Pancreas (tissue), 10 donors: ENCODE data around the gene DHDH. TPM values are rescaled to one million over a fixed set of nuclear protein-coding genes. Genes with fewer than 3 reads are reported as not detected.

Experiments used
- ATAC-seq, 4 donors: fragments of 200-7000 bp; cut with Tn5 transposase; one replicate each; pipeline versions ENCODE4 v1.8.0 to v1.9.1; 2020; ENCODE audit warnings: mild to moderate bottlenecking in 4 of 4, moderate library complexity in 4 of 4
- DNase-seq, 6 donors: peaks; one replicate each; pipeline ENCODE4 v3.0.0-alpha.2; 2020
- FAIRE-seq: peaks from 2 replicates; lab custom pipeline; 2012; peaks lifted over from hg19 to GRCh38; lab: Jason Lieb, UNC
- H3K27ac ChIP-seq, 4 donors: fragments of 200-600 bp; sonication (generic); 1 replicate in 3 of 4; 2 replicates in 1 of 4; pipeline versions ENCODE4 v1.5.0 to v1.8.0; 2020
- H3K27me3 ChIP-seq, 4 donors: fragments of 200-600 bp; one replicate each; pipeline ENCODE4 v1.8.0; 2021
- H3K36me3 ChIP-seq, 3 donors: fragments of 200-600 bp; sonication (generic) in 1 of 3; one replicate each; pipeline versions ENCODE4 v1.5.0 to v1.8.0; 2020 to 2021
- H3K4me1 ChIP-seq, 3 donors: fragments of 200-600 bp; one replicate each; pipeline ENCODE4 v1.8.0; 2021
- H3K4me3 ChIP-seq, 4 donors: fragments of 200-600 bp; sonication (generic) in 2 of 4; one replicate each; pipeline versions ENCODE4 v1.5.0 to v1.8.0; 2020 to 2021
- H3K9me3 ChIP-seq, 4 donors: fragments of 200-600 bp; one replicate each; pipeline ENCODE4 v1.8.0; 2021
- WGBS, 2 donors: extraction: QIAGEN DNeasy Blood & Tissue Kit; methylation state at CpG; one replicate each; pipeline ENCODE4 v1.1.7; 2013; 5-methylcytosine and 5-hydroxymethylcytosine counted together
- intact Hi-C, 3 donors: fragments of 100-400 bp; cut with DNase I; formaldehyde crosslinking; loops; one replicate each; pipeline versions ENCODE4 v1.11.1 to v1.14.2; 2022
- polyA plus RNA-seq, 2 donors: library from polyadenylated mRNA; stranded (reverse); fragments of 200-250 nt; gene quantifications; one replicate each; pipeline ENCODE4 v1.2.3, GENCODE V29; 2013
- total RNA-seq, 6 donors: library from RNA; stranded (reverse); fragmentation: NEBNext Ultra II Directional in 4 of 6; extraction: Animal tissue kit (Norgen Biotek cat#: 25700) in 4 of 6; gene quantifications; one replicate each; pipeline versions ENCODE4 v1.2.1 to v1.2.4, GENCODE V29; 2021 to 2023
- TF ChIP-seq, protein P1 (sequence below), 4 donors: fragments of 200-600 bp; sonication (generic) in 3 of 4; IDR thresholded peaks; one replicate each; pipeline versions ENCODE4 v1.5.0 to v1.8.0; 2021; ENCODE audit warnings: antibody characterized with exemption in 4 of 4
- donor health status: healthy with polysubstance abuse.
- donor health status: DM: no; HTN: no; CAD: no; lungs with moderate emphysema.
- donor health status: DM: no; HTN: no; CAD: no.
- donor health status: control.
- donor health status: control.
- donor health status: Bipolar disorder and iron deficiency.
- donor health status: DM: yes; HTN: yes; CAD: no.
- donor health status: DM: no; HTN: no; CAD: no.
- donor health status: DM: no; HTN: no; CAD: no.
- donor health status: DM: yes; HTN: yes; CAD: no.

DHDH gene
- total and polyA plus RNA-seq, 8 donors: 0.28 to 1.0 (median 0.30) TPM; not detected in 5

DNA sequence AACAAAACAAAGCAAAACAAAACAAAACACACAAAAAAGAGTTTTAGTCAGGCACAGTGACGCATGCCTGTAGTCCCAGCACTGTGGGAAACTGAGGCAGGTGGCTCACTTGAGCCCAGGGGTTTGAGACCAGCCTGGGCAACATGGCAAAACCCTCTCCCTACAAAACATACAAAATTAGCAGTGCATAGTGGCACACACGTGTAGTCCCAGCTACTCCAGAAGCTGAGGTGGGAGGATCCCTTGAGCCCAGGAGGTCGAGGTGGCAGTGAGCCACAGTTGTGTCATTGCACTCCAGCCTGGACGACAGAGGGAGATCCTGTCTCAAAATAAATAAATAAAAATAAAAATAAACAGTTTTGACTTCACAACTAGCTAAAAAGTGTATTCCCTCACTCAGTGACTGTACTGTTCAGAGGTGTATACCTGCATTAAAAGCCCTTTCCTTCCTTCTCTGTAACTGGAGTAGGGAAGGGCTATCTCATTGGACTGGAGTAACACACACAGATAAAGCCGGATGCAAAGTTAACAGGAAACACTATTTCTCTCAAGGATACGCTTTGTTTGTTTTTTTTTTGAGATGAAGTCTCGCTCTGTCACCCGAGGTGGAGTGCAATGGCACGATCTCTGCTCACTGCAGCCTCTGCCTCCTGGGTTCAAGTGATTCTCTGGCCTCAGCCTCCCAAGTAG lies 17.5 kb downstream of the DHDH start:
- no peaks in the 10 kb centered on the region for H3K36me3 ChIP-seq
- no peak overlapping the region for H3K4me3 ChIP-seq
- intact Hi-C loops: no loop called here
- DNase-seq: no peak
- no peak for FAIRE-seq
- no peaks in the 10 kb centered on the region for H3K9me3 ChIP-seq
- TF ChIP-seq, protein P1, sequence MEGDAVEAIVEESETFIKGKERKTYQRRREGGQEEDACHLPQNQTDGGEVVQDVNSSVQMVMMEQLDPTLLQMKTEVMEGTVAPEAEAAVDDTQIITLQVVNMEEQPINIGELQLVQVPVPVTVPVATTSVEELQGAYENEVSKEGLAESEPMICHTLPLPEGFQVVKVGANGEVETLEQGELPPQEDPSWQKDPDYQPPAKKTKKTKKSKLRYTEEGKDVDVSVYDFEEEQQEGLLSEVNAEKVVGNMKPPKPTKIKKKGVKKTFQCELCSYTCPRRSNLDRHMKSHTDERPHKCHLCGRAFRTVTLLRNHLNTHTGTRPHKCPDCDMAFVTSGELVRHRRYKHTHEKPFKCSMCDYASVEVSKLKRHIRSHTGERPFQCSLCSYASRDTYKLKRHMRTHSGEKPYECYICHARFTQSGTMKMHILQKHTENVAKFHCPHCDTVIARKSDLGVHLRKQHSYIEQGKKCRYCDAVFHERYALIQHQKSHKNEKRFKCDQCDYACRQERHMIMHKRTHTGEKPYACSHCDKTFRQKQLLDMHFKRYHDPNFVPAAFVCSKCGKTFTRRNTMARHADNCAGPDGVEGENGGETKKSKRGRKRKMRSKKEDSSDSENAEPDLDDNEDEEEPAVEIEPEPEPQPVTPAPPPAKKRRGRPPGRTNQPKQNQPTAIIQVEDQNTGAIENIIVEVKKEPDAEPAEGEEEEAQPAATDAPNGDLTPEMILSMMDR (IDR thresholded peaks at IDR 0.05): no peak
- no peak overlapping the region for H3K27ac ChIP-seq
- no peaks in the 10 kb centered on the region for H3K27me3 ChIP-seq
- peaks cover 0 to 6% (median 4%) of the 10 kb centered on the region in 3 donors for H3K4me1 ChIP-seq
- WGBS, 2 donors: 48 to 50% methylated on average over 9 of the region's 9 CpGs
- no peak for ATAC-seq

DNA sequence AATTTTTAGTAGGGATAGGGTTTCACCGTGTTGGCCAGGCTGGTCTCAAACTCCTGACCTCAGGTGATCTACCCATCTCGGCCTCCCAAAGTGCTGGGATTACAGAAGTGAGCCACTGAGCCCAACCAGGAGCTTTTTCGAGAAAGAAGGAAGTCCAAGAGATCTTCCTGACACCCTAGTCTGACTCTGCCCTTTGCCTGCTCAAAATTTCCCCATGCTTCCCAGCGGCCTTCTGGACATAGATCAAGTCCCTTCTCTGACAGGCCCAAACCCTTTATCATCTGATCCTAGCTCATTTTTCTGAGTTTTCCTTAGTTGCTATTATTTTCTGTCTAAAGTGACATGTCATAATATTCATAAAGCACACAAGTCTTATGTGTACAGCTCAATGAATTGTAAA lies 19.6 kb downstream of the DHDH start:
- Histone ChIP-seq H3K27ac (no peak overlapping the region), H3K27me3 (no peaks in the 10 kb centered on the region), H3K36me3 (no peaks in the 10 kb centered on the region), H3K4me1 (peaks cover 0 to 6% (median 4%) of the 10 kb centered on the region in 3 donors), H3K9me3 (no peaks in the 10 kb centered on the region), H3K4me3 (no peak overlapping the region)
- TF ChIP-seq, protein P1 (IDR thresholded peaks at IDR 0.05): no peak
- FAIRE-seq (no peak), DNase-seq (no peak), ATAC-seq (no peak)
- 80 to 89% methylated on average over 4 of the region's 4 CpGs for WGBS, 2 donors
- intact Hi-C loops: no loop called here

DNA sequence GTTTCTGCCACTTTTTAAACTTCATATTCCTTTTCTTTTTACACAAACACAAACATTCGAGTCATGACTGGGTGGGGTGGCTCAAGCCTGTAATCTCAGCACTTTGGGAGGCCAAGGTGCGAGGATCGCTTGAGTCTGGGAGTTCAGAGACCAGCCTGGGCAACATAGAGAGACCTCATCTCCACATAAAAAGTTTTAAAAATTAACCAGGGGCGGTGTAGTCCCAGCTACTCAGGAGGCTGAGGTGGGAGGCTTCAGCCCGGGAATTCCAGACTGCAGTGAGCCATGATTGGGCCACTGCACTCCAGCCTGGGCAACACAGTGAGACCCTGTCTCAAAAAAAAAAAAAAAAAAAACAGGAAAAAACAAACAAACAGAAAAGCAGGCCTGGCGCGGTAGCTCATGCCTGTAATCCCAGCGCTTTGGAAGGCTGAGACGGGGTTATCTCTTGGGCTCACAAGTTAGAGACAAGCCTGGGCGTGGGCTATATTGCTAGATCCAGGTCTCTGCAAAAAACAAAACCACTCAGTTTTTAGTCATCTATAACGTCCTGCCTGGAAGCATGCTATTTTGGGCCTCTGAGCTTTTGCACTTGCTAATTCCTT lies 20.6 kb downstream of the DHDH start:
- FAIRE-seq: no peak
- H3K36me3 ChIP-seq: no peaks in the 10 kb centered on the region
- DNase-seq: peak in 1 of 6 donors; percentile 27
- intact Hi-C loops: no loop called here
- peak in 2 of 4 donors; percentile 17 to 29 for ATAC-seq
- peak overlapping the region in 2 of 4 donors; percentile 19 to 63 for H3K27ac ChIP-seq
- peaks cover 0 to 6% (median 4%) of the 10 kb centered on the region in 3 donors for H3K4me1 ChIP-seq
- TF ChIP-seq, protein P1 (IDR thresholded peaks at IDR 0.05): no peak
- peak overlapping the region; percentile 72 to 92 (median 82) for H3K4me3 ChIP-seq
- no peaks in the 10 kb centered on the region for H3K27me3 ChIP-seq
- H3K9me3 ChIP-seq: no peaks in the 10 kb centered on the region
- WGBS, 2 donors: 50 to 52% methylated on average over 11 of the region's 11 CpGs

DNA sequence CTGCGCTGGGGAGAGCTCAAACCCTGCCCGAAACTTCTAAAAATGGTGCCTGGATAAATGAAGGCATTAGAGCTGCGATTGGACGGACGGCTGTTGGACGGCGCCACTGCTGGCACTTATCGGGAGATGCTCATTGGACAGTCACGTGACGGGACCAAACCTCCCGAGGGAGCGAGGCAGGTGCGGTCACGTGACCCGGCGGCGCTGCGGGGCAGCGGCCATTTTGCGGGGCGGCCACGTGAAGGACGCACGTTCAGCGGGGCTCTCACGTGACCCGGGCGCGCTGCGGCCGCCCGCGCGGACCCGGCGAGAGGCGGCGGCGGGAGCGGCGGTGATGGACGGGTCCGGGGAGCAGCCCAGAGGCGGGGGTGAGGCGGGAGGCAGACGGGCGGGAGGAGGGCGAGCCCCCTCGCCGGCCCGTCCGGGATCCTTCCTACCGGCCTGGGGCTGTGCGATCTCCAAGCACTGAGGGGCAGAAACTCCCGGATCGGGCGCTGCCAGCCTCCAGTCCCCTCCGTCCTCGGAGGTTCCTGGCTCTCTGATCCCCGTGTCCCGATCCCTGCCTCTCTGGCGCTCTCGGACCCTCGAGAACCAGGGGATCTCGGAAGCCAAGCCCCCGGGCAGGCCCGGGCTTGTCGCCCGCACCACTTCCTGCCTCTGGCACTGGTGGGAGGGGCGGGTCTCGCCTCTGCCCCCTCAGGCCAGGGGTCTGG lies 21.3 kb downstream of the DHDH start, which contains the start of gene BAX:
Gene BAX, plus strand, starts transcription at position 281 of the 713 bp plus-strand sequence. Its CDS starts 54 bp downstream, at position 335.
- Histone ChIP-seq H3K27me3 (no peaks in the 10 kb centered on the region), H3K9me3 (no peaks in the 10 kb centered on the region), H3K36me3 (no peaks in the 10 kb centered on the region), H3K27ac (peak within 1 kb of the TSS in 2 of 4 donors; percentile 19 to 63), H3K4me1 (peaks cover 0 to 6% (median 4%) of the 10 kb centered on the region in 3 donors), H3K4me3 (peak within 1 kb of the TSS; percentile 72 to 92 (median 82))
- DNase-seq (peak; percentile 96 to 99 (median 98)), FAIRE-seq (no peak), ATAC-seq (peak; percentile 93 to 96 (median 94))
- 0% methylated on average over 56 to 71 of the region's 71 CpGs for WGBS, 2 donors
- TF ChIP-seq, protein P1 (IDR thresholded peaks at IDR 0.05): no peak
- intact Hi-C loops: no loop called here
